H9 (cell line): ENCODE results near the gene PLS3. TPM values are rescaled to one million over a fixed set of nuclear protein-coding genes. Genes with fewer than 3 reads are reported as not detected.

Experiments used
- DNase-seq: peaks from one replicate; pipeline ENCODE4 v3.0.0-alpha.2; 2017
- H2AFZ ChIP-seq: one replicate; pipeline ENCODE4 v1.6.1; 2013; ENCODE audit warnings: mild to moderate bottlenecking, low read length, control low read depth, moderate library complexity
- H2AK5ac ChIP-seq: 2 replicates; pipeline ENCODE4 v1.6.1; 2013; ENCODE audit warnings: low read length, control low read depth, mixed read lengths; ENCODE audit not compliant: insufficient read length
- H2BK120ac ChIP-seq: one replicate; pipeline ENCODE4 v1.6.1; 2013; ENCODE audit warnings: low read depth, mild to moderate bottlenecking, low read length, control low read depth, inconsistent platforms; ENCODE audit not compliant: poor library complexity, severe bottlenecking
- H2BK12ac ChIP-seq: 2 replicates; pipeline ENCODE4 v1.6.1; 2013; ENCODE audit warnings: low read length, control low read depth, mixed read lengths, low read depth; ENCODE audit not compliant: insufficient read length
- H2BK15ac ChIP-seq: 2 replicates; pipeline ENCODE4 v1.6.1; 2013; ENCODE audit warnings: low read depth, low read length, control low read depth
- H2BK20ac ChIP-seq: one replicate; pipeline ENCODE4 v1.6.1; 2013; ENCODE audit warnings: low read depth, mild to moderate bottlenecking, low read length, control low read depth, inconsistent platforms; ENCODE audit not compliant: poor library complexity, severe bottlenecking
- H2BK5ac ChIP-seq: 2 replicates; pipeline ENCODE4 v1.6.1; 2013; ENCODE audit warnings: low read length, control low read depth, mixed read lengths; ENCODE audit not compliant: insufficient read length
- H3K14ac ChIP-seq: 2 replicates; pipeline ENCODE4 v1.6.1; 2013; ENCODE audit warnings: low read length, control low read depth; ENCODE audit not compliant: insufficient read depth
- H3K18ac ChIP-seq: 2 replicates; pipeline ENCODE4 v1.6.1; 2013; ENCODE audit warnings: low read depth, mild to moderate bottlenecking, mixed read lengths, low read length, control low read depth; ENCODE audit not compliant: insufficient read length
- H3K23ac ChIP-seq: 2 replicates; pipeline ENCODE4 v1.6.1; 2013; ENCODE audit warnings: low read length, control low read depth, mixed read lengths, low read depth; ENCODE audit not compliant: insufficient read length
- H3K23me2 ChIP-seq: 2 replicates; pipeline ENCODE4 v1.6.1; 2013; ENCODE audit warnings: low read depth, mild to moderate bottlenecking, mixed read lengths, low read length, control low read depth; ENCODE audit not compliant: insufficient read length, poor library complexity, severe bottlenecking
- H3K27ac ChIP-seq: 2 replicates; pipeline ENCODE4 v1.5.1; 2013; ENCODE audit warnings: low read length, control low read depth, mixed read lengths, low read depth; ENCODE audit not compliant: insufficient read length
- H3K27me3 ChIP-seq: 2 replicates; pipeline ENCODE4 v1.6.1; 2013; ENCODE audit warnings: low read length, control low read depth, inconsistent platforms; ENCODE audit not compliant: insufficient read depth
- H3K4ac ChIP-seq: 2 replicates; pipeline ENCODE4 v1.6.1; 2013; ENCODE audit warnings: low read depth, mild to moderate bottlenecking, control low read depth, inconsistent platforms, low read length, moderate library complexity
- H3K4me1 ChIP-seq: 2 replicates; pipeline ENCODE4 v1.6.1; 2013; ENCODE audit warnings: low read length, control low read depth, inconsistent platforms; ENCODE audit not compliant: insufficient read depth
- H3K4me2 ChIP-seq: 2 replicates; pipeline ENCODE4 v1.6.1; 2013; ENCODE audit warnings: low read length, control low read depth, mixed read lengths; ENCODE audit not compliant: insufficient read length, insufficient read depth
- H3K56ac ChIP-seq: 2 replicates; pipeline ENCODE4 v1.6.1; 2013; ENCODE audit warnings: low read depth, mild to moderate bottlenecking, mixed read lengths, low read length, control low read depth; ENCODE audit not compliant: insufficient read length
- H3K79me1 ChIP-seq: 2 replicates; pipeline ENCODE4 v1.6.1; 2013; ENCODE audit warnings: low read depth, mild to moderate bottlenecking, moderate library complexity, low read length, control low read depth, inconsistent platforms; ENCODE audit not compliant: insufficient read depth, poor library complexity, severe bottlenecking
- H3K79me2 ChIP-seq: 2 replicates; pipeline ENCODE4 v1.6.1; 2013; ENCODE audit warnings: low read length, control low read depth, inconsistent platforms; ENCODE audit not compliant: insufficient read depth
- H3K9ac ChIP-seq: 2 replicates; pipeline ENCODE4 v1.6.1; 2013; ENCODE audit warnings: low read length, control low read depth, mixed read lengths; ENCODE audit not compliant: insufficient read length; ENCODE audit errors: extremely low read depth
- H3K9me3 ChIP-seq: one replicate; pipeline ENCODE4 v1.6.1; 2013; ENCODE audit warnings: low read depth, low read length, inconsistent platforms; ENCODE audit not compliant: control insufficient read depth
- H3T11ph ChIP-seq: one replicate; pipeline ENCODE4 v1.6.1; 2013; ENCODE audit warnings: mild to moderate bottlenecking, low read length, control low read depth, inconsistent platforms
- H4K20me1 ChIP-seq: one replicate; pipeline ENCODE4 v1.6.1; 2013; ENCODE audit not compliant: control insufficient read depth, insufficient read length, insufficient read depth
- H4K5ac ChIP-seq: 2 replicates; pipeline ENCODE4 v1.6.1; 2013; ENCODE audit warnings: low read depth, mild to moderate bottlenecking, mixed read lengths, low read length, control low read depth; ENCODE audit not compliant: insufficient read length
- H4K8ac ChIP-seq: replicated peaks from 2 replicates; pipeline ENCODE4 v1.6.1; 2013; ENCODE audit warnings: low read length, control low read depth, mixed read lengths, low read depth; ENCODE audit not compliant: insufficient read length
- H4K91ac ChIP-seq: 2 replicates; pipeline ENCODE4 v1.6.1; 2013; ENCODE audit warnings: low read depth, mild to moderate bottlenecking, moderate library complexity, mixed read lengths, low read length, control low read depth; ENCODE audit not compliant: insufficient read length
- H3K27ac Mint-ChIP-seq, 3 experiments: 2 replicates in 2 of 3; 3 replicates in 1 of 3; pipeline ENCODE4 v1.8.0; 2020 to 2021; ENCODE audit warnings: mixed read lengths in 3 of 3, mild to moderate bottlenecking in 1 of 3, moderate library complexity in 1 of 3
- H3K27me3 Mint-ChIP-seq: 2 replicates; pipeline ENCODE4 v1.8.0; 2021; ENCODE audit warnings: low read depth, mild to moderate bottlenecking, moderate library complexity, mixed read lengths
- H3K36me3 Mint-ChIP-seq, 3 experiments: 2 replicates in 2 of 3; 3 replicates in 1 of 3; pipeline ENCODE4 v1.8.0; 2020 to 2021; ENCODE audit warnings: low read depth in 3 of 3, mixed read lengths in 3 of 3; ENCODE audit not compliant: insufficient read depth in 1 of 3
- H3K4me1 Mint-ChIP-seq, 2 experiments: 2 replicates each; pipeline ENCODE4 v1.8.0; 2020; ENCODE audit warnings: mixed read lengths in 2 of 2
- H3K4me3 Mint-ChIP-seq, 2 experiments: 2 replicates in 1 of 2; 3 replicates in 1 of 2; pipeline ENCODE4 v1.8.0; 2020 to 2021; ENCODE audit warnings: mild to moderate bottlenecking in 2 of 2, mixed read lengths in 2 of 2, moderate library complexity in 1 of 2
- H3K9me3 Mint-ChIP-seq, 2 experiments: 2 replicates in 1 of 2; 3 replicates in 1 of 2; pipeline ENCODE4 v1.8.0; 2020; ENCODE audit warnings: mild to moderate bottlenecking in 2 of 2, mixed read lengths in 2 of 2, moderate library complexity in 1 of 2
- WGBS: extraction: QIAGEN DNeasy Blood & Tissue Kit; methylation state at CpG from one replicate; pipeline ENCODE4 v1.1.7; 2013; ENCODE audit warnings: missing lambda C conversion rate, low lambda C conversion rate, mixed read lengths; ENCODE audit not compliant: insufficient read length; ENCODE audit errors: extremely low coverage; 5-methylcytosine and 5-hydroxymethylcytosine counted together
- total RNA-seq: library from RNA; stranded (reverse); gene quantifications from 2 replicates; pipeline ENCODE4 v1.2.1, GENCODE V29; 2021
- TF ChIP-seq, protein P1 (sequence below): fragments of 200-600 bp; sonication (generic); conservative IDR thresholded peaks from 3 replicates; pipeline ENCODE4 v1.8.0; 2021; ENCODE audit warnings: antibody characterized with exemption, mild to moderate bottlenecking

PLS3 gene
- total RNA-seq, 1 experiment from 2014 or later = 315 TPM

DNA sequence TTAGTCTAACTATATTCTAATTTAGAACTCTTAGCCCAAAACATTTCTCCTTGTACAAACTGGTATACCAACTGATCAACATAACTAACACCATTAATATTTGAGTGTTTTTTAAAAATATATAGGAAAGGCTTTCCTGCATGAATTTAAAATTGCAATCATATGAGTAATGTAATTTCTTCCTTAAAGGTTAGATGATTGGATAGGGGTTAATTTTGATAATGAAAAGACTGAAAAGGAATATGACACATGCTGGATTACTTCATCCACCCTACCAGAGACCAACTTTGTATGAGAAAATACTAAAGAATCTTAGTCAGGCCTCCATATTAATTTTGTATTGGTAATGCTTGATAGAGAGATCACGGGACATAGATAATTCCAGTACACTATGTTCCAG is 25.1 kb upstream of the PLS3 start:
- Histone ChIP-seq H3K9ac (no peak overlapping the region), H3K27me3 (no peaks in the 10 kb centered on the region), H3K18ac (no peak overlapping the region), H4K5ac (no peak overlapping the region), H4K20me1 (no peaks in the 10 kb centered on the region), H3K79me1 (no peaks in the 10 kb centered on the region), H2BK5ac (no peak overlapping the region), H3K23ac (no peak overlapping the region), H2BK15ac (no peak overlapping the region), H3K14ac (no peak overlapping the region), H4K8ac (no peak overlapping the region), H2BK20ac (no peak overlapping the region), H3K9me3 (no peaks in the 10 kb centered on the region), H2AFZ (no peak overlapping the region), H3K23me2 (no peaks in the 10 kb centered on the region), H3K56ac (no peak overlapping the region), H3K4me2 (no peak overlapping the region), H3T11ph (no peak overlapping the region), H3K4me1 (no peaks in the 10 kb centered on the region), H2BK120ac (no peak overlapping the region), H4K91ac (no peak overlapping the region), H3K27ac (no peak overlapping the region), H2AK5ac (no peak overlapping the region), H3K79me2 (no peaks in the 10 kb centered on the region), H2BK12ac (no peak overlapping the region), H3K4ac (no peak overlapping the region)
- H3K4me3 Mint-ChIP-seq = no peak overlapping the region
- H3K27ac Mint-ChIP-seq = no peak overlapping the region
- DNase-seq = no peak
- no peaks in the 10 kb centered on the region for H3K27me3 Mint-ChIP-seq
- H3K36me3 Mint-ChIP-seq = no peaks in the 10 kb centered on the region
- TF ChIP-seq, protein P1, sequence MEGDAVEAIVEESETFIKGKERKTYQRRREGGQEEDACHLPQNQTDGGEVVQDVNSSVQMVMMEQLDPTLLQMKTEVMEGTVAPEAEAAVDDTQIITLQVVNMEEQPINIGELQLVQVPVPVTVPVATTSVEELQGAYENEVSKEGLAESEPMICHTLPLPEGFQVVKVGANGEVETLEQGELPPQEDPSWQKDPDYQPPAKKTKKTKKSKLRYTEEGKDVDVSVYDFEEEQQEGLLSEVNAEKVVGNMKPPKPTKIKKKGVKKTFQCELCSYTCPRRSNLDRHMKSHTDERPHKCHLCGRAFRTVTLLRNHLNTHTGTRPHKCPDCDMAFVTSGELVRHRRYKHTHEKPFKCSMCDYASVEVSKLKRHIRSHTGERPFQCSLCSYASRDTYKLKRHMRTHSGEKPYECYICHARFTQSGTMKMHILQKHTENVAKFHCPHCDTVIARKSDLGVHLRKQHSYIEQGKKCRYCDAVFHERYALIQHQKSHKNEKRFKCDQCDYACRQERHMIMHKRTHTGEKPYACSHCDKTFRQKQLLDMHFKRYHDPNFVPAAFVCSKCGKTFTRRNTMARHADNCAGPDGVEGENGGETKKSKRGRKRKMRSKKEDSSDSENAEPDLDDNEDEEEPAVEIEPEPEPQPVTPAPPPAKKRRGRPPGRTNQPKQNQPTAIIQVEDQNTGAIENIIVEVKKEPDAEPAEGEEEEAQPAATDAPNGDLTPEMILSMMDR = no peak
- WGBS = no CpG with 5 or more reads among the region's 1 CpG
- H3K4me1 Mint-ChIP-seq = peaks cover 9 to 18% of the 10 kb centered on the region in 2 experiments
- H3K9me3 Mint-ChIP-seq = no peaks in the 10 kb centered on the region; a peak in 1 of 5 replicates
